Stimulated activated CD4-positive, alpha-beta T cell treated with anti-CD3 and anti-CD28 coated beads, Interleukin-1b, Interleukin-23, amount 100 ng/mL, for 24 hours (primary cell): Measurements from ENCODE around the gene UROS.
A peak's percentile ranks its signal among the peaks of the same experiment; 100 is the strongest.

Experiments used
- DNase-seq, 4 experiments: peaks; one replicate each; pipeline ENCODE4 v3.0.0-alpha.2; 2020; ENCODE audit warnings: low read depth in 4 of 4, low spot score in 1 of 4

UROS gene

DNA sequence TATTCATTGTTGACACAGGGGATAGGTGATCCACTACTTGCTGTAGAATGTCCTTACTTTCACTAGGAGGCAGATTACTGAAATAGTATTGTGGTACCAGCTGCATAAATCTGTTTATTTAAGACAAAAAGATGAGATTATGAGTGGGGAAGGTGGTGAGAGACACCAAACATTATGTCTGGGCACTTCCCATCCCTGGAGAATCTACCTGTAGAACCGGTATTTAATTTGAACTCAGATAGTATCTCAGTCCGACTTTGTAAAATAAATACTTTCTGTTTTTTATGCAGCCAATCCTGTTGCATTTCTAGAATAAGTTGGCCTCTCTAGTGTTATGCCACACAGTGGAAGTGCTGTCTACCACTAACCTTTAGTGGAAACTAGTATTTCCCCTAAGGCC lies 13.7 kb upstream of the UROS start:
- DNase-seq, result no peak

DNA sequence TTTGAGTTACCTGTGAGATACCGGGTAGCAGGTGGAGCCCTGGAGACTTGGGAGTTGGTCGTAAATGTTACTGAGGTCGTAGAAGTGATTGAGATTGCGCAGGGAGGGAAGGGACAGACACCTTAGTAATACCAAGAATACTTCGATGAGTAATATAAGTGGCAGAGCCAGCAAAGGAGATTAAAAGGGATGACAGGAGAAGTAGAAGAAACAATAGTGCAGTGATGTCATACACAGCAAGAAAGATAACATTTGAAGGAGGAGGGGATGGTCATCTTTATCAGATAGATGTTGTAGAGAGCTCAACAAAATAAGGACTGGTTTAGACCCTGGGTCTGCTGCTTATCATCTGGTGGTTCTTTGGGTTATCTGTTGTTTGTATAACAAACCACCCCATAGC lies 5.3 kb upstream of the UROS start:
- DNase-seq, result no peak

DNA sequence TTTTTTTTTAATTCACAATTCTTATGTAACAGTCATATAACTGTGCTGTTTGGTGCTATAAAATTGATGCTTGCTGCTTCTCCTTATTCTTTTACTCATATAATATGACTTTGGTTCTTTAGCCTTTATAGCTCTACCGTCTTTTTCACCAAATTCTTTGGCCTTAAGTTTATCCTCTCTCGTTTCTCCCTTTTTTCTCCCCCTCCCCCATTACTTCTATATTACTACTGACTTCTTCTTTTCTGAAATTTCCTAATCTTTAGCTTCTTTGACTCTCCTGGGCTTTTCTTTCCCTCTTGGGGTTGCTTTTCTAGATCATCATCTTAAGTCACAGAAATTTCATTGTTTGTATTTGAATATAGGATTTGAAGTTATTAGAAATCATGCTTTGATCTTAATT lies 4.1 kb upstream of the UROS start:
- DNase-seq, result no peak

DNA sequence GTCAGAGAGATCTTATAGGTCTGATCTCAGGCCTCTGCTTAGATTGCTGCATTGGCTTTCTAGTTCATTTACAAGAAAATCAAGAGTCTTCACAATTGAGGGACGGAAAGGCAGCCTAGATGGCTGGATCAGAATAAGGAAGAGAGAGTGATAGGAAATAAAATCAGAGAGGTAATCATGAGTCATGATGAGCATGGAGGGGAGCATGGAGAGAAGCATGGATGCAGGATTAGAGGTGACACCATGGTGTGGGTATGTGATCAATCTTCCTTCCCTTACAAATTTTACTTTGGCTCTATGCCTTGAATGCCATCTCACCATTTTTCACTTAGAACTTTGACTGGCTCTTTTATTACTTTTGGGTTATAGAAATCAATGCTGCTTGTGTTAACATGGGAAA lies 1.7 kb upstream of the UROS start:
- no peak for DNase-seq

DNA sequence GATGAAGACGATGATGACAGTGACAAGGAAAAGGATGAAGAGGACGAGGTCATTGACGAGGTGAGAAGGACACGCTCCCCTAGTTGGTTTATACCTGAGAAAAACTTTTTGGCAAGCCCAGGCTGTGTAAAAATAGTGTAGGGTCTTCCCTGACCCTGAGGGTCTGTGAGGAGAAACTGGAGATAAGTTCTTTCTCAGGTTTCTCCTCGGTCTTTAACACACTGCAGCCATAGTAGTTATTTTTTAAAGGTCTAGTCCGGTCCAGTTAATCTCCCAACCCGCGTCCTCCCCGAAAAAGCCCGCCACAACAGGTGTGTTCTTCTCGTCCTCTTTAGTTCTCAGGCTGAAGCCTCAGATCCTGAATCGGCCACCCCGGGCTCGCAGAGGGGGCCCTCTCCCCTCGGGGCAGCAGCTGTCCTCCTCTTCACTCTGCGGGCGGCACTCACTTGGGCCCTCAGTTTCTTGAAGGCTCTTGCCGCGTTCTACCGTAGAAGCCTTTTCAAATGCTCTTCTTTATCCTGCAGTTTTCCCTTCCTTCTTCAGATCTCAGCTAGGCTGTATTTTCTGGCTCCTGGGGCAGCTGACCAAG lies 699 bp upstream of the UROS start:
- DNase-seq, result peak in 1 of 4 experiments; percentile 2

DNA sequence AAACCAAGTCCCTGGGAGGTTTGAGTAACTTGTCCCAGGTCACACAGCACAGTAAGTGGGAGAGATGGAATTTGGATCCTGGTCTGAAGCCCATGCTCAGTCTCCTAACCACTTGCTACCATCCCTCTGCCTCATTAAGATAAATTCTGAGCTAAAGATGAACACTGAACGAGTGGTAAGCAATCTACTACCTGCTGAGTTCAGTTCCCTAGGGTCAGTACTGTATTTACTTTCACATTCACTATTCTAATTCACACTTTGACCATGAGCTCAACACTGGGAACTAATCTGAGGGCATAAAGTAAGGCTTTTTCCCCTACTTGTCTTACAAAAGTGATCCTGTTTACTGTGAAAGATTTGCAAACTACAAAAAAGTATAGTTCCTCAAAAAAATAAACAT lies 2.4 kb downstream of the UROS start:
- no peak for DNase-seq

DNA sequence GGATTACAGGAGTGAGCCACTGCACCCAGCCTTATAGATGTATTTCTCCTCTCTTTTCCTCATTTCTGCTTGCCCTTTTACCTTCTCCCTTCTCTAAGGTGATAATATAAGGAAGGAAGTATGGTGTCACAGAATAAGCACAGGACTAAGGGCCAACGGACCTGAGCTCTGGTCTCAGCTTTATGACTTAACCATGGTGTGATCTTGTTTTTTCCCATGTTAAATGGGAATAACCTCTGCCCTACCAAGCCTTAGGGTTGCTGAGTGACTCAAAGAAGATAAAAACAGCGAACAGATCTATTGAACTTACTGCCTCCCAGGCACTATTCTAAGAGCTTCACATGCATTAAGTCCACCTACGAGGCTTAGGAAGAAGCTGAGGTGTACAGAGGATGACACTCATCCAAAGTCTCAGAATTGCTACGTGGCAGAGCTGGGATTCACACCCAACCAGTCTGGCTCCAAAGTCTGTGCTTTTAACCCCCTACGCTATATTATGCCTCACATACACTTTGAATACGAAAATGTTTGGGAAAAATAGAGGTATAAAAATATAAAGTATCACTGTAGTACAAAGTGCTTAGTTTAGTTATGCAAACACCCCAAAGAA lies 5.6 kb downstream of the UROS start:
- DNase-seq, result no peak

DNA sequence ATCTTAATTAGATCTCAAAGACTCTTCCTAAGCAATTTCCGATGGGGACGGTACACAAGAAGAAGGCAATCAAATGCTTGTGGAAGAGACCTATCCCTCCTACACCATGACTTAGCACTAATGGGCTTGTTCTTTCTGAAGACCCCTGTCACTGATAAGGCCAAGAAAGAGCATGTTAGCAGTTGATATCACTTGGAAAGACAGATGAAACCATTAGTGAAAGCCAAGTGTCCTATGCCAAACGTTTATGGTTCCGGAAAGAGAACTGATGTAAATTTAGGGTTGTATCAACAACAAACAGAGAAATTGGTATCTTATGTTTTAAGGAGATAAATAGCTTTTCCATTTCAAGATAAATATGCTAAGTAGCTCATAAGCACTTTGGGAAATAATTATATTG lies 6.5 kb downstream of the UROS start:
- no peak for DNase-seq

DNA sequence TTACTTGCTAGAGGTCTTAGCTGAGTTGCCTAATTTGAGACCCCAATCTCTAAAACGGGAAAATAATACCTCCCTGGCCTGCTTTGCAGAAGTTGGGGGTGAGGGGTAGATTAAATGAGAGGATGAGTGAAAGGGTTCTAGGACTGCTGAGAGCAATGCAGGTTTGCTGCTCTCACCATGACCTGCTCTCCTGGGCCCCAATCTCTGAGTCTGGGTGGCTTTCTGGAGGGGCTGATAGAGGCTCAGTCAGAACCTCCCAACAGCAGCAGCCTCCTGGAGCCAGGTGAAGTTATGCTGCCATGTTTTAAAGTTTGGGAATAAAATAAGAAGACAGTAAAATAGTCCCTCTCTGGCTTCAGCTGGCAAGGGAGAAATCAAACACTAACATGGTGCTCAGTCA lies 7.3 kb downstream of the UROS start:
- DNase-seq, result no peak

DNA sequence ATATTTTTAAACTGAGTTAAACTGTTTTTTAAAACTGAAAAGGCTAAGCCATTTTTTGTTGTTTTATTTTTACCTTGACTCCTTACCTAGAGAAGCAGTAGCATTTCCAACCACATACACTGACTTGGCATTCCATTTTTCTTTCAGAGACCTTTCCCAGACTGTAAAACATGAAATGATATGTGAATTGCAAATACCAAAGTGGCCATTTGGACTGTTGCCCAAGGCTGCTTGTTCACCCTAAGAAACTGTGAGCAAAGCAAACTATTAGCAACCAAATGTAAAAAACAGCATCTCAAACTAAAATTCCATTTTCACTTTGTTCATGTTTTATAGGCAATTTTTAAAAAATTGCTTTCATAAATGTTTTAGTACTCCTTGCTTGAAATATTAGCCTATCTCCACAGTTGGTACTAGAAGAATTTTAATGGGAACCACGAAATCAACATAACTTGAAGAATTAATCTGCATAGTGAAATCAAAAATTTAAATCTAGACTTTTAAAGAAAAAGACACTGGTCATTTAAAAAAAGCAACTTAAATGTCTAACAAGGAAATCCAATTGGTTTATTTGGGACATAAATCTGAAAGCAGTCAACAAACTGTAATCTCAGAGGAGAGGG lies 10.8 kb downstream of the UROS start:
- no peak for DNase-seq

DNA sequence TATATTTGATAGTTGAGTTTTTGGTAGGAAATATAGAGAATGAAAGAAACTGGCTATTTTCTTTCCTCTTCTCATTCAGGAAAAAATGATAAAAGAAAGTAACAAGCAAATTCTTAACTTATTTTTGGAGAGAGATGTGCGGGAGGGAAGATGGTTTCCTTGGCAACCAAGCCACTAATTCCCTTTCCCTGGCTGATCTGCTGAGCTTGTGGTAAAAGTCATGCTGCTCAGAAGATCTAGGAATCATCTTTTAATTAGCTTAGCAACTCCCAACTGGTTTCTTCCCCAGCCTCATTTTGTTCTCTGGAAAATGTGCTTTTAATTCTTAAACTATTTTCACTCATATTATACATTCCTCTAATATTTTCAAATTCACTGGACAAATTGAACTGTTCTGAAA lies 11.8 kb downstream of the UROS start:
- no peak for DNase-seq

DNA sequence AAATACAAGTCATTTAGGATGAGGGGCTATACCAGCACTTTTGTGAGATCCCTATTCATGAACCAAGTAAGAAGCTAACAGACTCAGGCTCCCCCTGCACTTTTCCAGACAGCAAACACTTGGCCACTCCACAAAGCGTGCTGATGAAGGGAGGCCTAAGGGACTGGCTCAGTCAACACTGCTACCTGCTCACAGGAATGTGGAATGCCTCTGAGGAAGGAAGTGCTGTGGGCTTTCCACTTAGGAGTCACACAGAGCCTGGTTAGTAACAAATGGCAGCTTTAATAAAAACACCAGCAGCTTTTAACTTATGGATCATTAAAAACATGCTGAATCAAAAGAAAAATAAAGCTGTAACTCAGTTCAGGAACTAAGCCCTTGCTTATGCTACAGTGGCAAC lies 15.0 kb downstream of the UROS start:
- DNase-seq, result no peak

DNA sequence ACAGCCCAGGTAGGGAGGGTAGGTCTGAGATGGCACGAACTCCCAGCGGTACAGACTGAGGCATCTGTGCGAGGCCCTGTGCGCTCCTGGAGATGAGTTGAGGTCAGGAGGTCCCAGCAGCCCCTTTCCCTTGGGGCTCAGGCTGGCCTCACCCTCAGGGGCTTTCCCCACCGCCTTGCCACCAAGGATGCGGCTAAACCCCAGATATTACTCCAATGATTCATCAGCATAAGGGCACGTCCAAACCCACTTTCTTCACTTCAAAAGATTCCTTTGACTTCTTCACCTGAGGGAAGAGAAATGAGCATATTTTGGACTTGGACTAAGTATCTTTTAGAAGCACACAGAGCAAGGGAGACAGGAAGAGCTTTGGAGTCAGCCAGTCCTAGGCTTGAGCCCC lies 20.3 kb downstream of the UROS start:
- no peak for DNase-seq

DNA sequence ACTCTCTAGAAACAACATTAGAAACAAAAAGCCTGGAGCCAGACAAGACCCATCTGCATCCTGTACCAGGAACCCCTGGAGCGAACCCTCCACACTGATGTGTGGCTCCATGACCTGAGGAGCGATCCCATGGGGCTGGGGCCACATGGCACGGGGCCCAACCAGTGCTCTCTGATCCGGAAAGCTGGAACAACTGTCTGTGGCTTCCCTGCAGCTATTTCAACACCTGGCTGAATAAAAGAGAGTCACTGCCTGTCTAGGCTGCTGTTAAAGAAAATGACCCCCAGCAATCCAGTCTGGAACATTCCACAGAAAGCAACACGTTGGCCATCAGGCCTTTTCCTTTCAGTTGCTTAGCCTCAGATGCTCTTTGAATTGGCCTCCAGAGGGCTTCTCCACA lies 20.9 kb downstream of the UROS start:
- DNase-seq, result no peak

DNA sequence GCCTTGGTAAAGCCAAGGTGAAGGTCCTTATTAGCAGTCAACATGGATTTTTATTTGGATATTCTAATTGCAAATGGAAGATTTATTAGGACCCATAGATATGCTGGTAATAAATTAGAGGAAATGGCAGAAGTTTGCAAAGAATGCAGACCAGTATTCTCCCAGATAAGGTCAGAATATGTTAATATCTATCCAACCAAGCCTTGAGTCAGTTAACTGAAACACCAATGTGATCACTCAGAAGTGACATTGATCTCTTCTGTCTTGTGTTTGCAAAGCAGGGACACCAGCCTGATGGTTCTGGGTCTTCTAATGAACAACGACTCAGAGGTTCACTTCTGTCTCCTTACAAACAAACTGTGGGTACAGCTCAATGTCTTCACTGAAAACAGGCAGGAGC lies 21.5 kb downstream of the UROS start:
- DNase-seq, result no peak

DNA sequence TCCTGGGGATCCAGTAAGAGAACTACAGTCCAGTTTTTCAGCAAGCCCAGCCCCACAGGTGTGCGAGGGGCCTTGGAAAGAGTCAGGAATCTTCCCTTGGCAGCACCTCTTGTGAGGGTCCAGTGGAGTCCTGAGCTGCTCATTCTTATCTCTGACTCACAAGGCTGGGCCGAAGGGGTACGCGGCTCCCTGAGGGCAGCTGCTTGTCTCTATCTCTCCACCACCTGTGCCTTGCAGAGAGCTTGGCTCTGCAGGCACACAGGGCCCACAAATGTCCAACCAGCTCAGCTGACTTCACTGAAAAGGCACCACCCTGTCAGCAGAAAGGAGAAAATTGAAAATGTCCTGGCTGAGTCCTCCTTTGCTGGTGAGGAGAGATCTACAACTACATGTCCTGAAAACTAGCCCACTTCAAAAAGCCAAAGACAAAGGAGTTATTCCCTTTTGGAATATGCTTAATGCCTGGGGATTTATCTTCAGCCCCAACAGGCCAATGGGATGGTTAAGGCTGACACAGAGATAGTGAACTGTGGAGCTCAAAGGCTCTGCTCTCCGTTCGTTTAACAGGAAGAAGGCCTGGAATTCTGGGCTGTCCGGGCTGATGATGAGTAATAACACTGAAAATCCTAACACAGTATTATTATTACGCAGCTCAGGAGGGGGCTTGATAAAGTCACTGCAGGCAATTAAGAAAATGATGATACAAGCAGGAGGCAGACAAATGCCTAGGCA lies 23.4 kb downstream of the UROS start:
- no peak for DNase-seq

DNA sequence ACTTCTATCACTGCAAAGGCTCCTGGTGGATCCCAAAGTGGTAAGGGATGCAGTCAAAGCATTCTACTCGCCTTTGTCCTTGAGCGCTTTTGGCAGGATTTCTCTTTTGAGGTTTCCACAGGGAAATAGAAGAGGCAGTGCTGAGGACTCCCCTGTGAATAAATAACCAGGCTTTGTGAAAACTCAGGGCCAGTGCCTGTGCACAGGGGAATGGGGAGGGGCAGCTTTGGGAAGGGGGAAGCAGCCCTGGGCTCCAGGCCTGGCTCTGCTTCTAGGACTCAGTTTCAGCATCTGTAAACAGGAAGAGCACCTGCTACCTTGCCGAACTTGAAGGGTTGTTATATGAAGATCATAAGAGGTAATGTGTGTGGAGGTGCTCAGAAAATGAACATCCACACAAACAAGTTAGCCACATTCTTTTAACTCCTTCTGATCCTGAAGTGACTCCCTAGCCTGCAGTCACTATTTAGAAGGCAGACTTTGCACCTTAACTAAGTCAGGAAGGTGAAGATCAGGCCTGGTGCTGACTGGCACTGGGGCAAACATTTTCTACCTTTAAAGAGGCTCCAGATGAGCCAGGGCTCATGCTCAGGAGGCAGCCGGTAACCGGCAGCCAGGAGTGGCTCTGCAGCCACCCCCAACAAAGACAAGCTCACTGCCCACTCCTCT lies 24.9 kb downstream of the UROS start:
- DNase-seq, result no peak

DNA sequence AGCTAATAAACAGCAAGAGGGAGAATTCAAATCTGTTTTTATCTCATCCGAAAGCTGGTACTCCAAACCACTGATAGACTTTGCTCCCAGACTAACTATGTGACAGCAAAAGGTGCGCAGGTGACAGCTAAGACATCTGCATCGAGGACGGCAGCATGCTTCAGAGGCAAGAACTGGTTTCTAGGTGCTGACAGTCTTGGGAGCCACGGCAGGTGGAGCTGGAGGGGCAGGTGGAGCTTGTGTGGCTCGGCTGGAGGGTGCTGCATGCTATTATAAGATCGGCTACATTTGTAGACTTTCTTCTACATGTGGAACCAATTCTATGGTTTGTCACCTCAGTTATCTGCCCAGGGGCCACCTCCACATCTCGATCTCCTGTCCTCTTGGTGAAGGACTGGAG lies 25.6 kb downstream of the UROS start:
- DNase-seq, result no peak

DNA sequence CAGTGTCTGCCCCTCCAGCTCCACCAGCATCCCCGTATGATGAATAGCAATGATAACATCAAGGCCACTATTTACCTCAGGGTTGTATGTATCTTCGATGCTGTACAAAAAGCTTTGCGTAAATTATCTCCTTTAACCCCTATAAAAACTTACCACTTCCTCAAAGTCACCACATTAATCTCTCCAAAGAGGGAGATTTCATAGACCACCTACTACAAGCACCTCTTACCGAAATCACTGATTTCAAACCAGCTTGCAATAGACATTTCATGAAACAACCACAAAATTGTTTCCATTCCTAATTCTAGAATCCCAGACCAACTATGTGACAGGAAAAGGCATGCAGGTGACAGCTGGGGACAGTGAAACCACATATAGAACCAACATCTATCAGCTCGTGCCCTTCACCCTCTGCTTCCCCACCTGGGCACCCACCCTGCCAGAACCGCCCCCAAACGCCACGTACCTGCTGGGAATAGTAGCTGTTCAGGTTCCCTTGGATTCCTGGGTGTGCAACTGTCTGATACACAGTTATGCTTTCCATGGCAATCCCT lies 27.3 kb downstream of the UROS start:
- DNase-seq, result no peak

DNA sequence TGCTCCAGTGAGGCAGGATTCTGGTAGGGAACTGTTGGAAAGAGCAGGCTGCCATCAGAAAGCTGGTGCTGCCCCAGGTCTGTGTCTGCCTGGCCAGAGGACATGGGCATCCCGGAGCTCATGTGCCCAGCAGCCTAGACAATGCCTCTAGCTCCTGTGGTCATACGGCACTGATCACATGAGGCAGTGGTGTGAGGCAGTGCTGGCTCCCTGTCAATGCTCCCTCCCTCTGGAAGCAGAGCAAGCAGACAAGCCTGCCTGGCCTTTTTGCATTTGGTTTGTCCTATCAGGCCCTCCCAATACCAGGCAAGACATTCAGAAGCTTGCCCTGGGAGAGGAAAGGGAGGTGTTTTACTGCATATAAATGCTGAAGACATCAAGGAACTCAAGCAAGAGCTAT lies 27.9 kb downstream of the UROS start:
- DNase-seq, result no peak
